ENCODE data around the gene GLIS1. TPM values are rescaled to one million over a fixed set of nuclear protein-coding genes. Genes with fewer than 3 reads are reported as not detected.

Gene GLIS1
- total RNA-seq, 1 experiment from 2014 or later, result 0.24 TPM

GRCh38 chr1:53712276-53712675 is 26.7 kb downstream of the GLIS1 start (continued):
- TF ChIP-seq MXD4 (CRISPR knock-in tag; IDR thresholded peaks at IDR 0.05; ENCODE audit: borderline replicate concordance), result no peak

GRCh38 chr1:53710584-53710983 is 28.4 kb downstream of the GLIS1 start:
- POLR2A ChIA-PET, result no interaction called here
- H3K27me3 Mint-ChIP-seq (ENCODE audit: low read depth), result no peaks in the 10 kb centered on the region; the same call in 1 of the 2 replicates
- H3K4me3 Mint-ChIP-seq, result no peak overlapping the region
- no peak for DNase-seq (ENCODE audit: low spot score)
- TF ChIP-seq ZMAT4 (CRISPR knock-in tag; IDR thresholded peaks at IDR 0.05) (no peak), USF2 (CRISPR knock-in tag; IDR thresholded peaks at IDR 0.05) (no peak), AFF4 (CRISPR knock-in tag; IDR thresholded peaks at IDR 0.05; ENCODE audit: borderline replicate concordance) (no peak), ZNF219 (CRISPR knock-in tag; IDR thresholded peaks at IDR 0.05; ENCODE audit: borderline replicate concordance) (no peak), FOXJ3 (CRISPR knock-in tag; IDR thresholded peaks at IDR 0.05; ENCODE audit: borderline replicate concordance) (no peak), CBFB (CRISPR knock-in tag; IDR thresholded peaks at IDR 0.05; ENCODE audit: low read depth) (no peak), TEAD4 (CRISPR knock-in tag; IDR thresholded peaks at IDR 0.05) (no peak), ATF3 (CRISPR knock-in tag; conservative IDR thresholded peaks at IDR 0.05) (no peak), PRDM15 (CRISPR knock-in tag; IDR thresholded peaks at IDR 0.05) (no peak), SP1 (CRISPR knock-in tag; conservative IDR thresholded peaks at IDR 0.05) (no peak), ATF6 (CRISPR knock-in tag; IDR thresholded peaks at IDR 0.05) (no peak), JAZF1 (CRISPR knock-in tag; IDR thresholded peaks at IDR 0.05) (no peak), IRF1 (CRISPR knock-in tag; IDR thresholded peaks at IDR 0.05) (no peak), FOXK1 (CRISPR knock-in tag; IDR thresholded peaks at IDR 0.05) (no peak)
- peaks cover 21% of the 10 kb centered on the region for H3K4me1 Mint-ChIP-seq
- CTCF ChIA-PET, result interaction anchor here (1.0 kb wide), 1 partner anchor 134 kb away, joined by 3 read pairs; no protein-coding TSS in a partner anchor
- H3K36me3 Mint-ChIP-seq, result no peaks in the 10 kb centered on the region
- ATAC-seq, result no peak
- H3K9me3 Mint-ChIP-seq, result peaks cover 5% of the 10 kb centered on the region
- no peak overlapping the region for H3K27ac Mint-ChIP-seq
